ENCODE results near the gene TCF7L2.

GRCh38 chr10:113135025-113135424 lies 185.0 kb downstream of the TCF7L2 start:
- no peak for TF ChIP-seq POLR2AphosphoS5 (IDR thresholded peaks at IDR 0.05; ENCODE audit: low read depth, low read length)
- TF ChIP-seq, protein P1, sequence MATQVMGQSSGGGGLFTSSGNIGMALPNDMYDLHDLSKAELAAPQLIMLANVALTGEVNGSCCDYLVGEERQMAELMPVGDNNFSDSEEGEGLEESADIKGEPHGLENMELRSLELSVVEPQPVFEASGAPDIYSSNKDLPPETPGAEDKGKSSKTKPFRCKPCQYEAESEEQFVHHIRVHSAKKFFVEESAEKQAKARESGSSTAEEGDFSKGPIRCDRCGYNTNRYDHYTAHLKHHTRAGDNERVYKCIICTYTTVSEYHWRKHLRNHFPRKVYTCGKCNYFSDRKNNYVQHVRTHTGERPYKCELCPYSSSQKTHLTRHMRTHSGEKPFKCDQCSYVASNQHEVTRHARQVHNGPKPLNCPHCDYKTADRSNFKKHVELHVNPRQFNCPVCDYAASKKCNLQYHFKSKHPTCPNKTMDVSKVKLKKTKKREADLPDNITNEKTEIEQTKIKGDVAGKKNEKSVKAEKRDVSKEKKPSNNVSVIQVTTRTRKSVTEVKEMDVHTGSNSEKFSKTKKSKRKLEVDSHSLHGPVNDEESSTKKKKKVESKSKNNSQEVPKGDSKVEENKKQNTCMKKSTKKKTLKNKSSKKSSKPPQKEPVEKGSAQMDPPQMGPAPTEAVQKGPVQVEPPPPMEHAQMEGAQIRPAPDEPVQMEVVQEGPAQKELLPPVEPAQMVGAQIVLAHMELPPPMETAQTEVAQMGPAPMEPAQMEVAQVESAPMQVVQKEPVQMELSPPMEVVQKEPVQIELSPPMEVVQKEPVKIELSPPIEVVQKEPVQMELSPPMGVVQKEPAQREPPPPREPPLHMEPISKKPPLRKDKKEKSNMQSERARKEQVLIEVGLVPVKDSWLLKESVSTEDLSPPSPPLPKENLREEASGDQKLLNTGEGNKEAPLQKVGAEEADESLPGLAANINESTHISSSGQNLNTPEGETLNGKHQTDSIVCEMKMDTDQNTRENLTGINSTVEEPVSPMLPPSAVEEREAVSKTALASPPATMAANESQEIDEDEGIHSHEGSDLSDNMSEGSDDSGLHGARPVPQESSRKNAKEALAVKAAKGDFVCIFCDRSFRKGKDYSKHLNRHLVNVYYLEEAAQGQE (IDR thresholded peaks at IDR 0.05; ENCODE audit: insufficient read depth in 1 of 2, low read depth in 2 of 2, low read length in 2 of 2): no peak
- TF ChIP-seq TAF1 (IDR thresholded peaks at IDR 0.05; ENCODE audit: borderline replicate concordance, insufficient read depth, low read length): no peak
- TF ChIP-seq SIN3A (IDR thresholded peaks at IDR 0.05; ENCODE audit: borderline replicate concordance, insufficient read depth, low read length): no peak
- TF ChIP-seq FOXP2 (optimal IDR thresholded peaks at IDR 0.05; ENCODE audit: borderline replicate concordance, extremely low read depth, extremely low read length, insufficient read depth): no peak

Data from PFSK-1 (cell line).